Stimulated activated naive B cell treated with anti-CD40 and anti-IgM and Interleukin-4, amounts not matched to agents 10 μg/mL and 1 μg/mL and 100 μg/mL, for 72 hours (primary cell): ENCODE data around the gene HRAS.
A peak's percentile ranks its signal among the peaks of the same experiment; 100 is the strongest.

Experiments
- ATAC-seq, 2 donors: fragments of 150-1000 bp; cut with Tn5 transposase; replicated peaks; 2 replicates each; pipeline ENCODE4 v1.10.0; 2021; ENCODE audit warnings: moderate library complexity in 1 of 2
- DNase-seq: peaks from one replicate; pipeline ENCODE4 v3.0.0; 2021
- H3K27ac Mint-ChIP-seq: one replicate; pipeline ENCODE4 v1.8.0; 2022; ENCODE audit warnings: mild to moderate bottlenecking, mixed read lengths
- H3K27me3 Mint-ChIP-seq, 2 donors: one replicate each; pipeline ENCODE4 v1.8.0; 2022; ENCODE audit warnings: mixed read lengths in 2 of 2
- H3K36me3 Mint-ChIP-seq, 2 donors: one replicate each; pipeline ENCODE4 v1.8.0; 2022; ENCODE audit warnings: mixed read lengths in 2 of 2, mild to moderate bottlenecking in 1 of 2
- H3K4me1 Mint-ChIP-seq, 2 donors: one replicate each; pipeline ENCODE4 v1.8.0; 2022; ENCODE audit warnings: mixed read lengths in 2 of 2, mild to moderate bottlenecking in 1 of 2
- H3K4me3 Mint-ChIP-seq, 2 donors: one replicate each; pipeline ENCODE4 v1.8.0; 2022; ENCODE audit warnings: mild to moderate bottlenecking in 2 of 2, mixed read lengths in 2 of 2, moderate library complexity in 1 of 2
- H3K9me3 Mint-ChIP-seq, 2 donors: one replicate each; pipeline ENCODE4 v1.8.0; 2022; ENCODE audit warnings: mixed read lengths in 2 of 2, mild to moderate bottlenecking in 1 of 2

The HRAS gene

DNA sequence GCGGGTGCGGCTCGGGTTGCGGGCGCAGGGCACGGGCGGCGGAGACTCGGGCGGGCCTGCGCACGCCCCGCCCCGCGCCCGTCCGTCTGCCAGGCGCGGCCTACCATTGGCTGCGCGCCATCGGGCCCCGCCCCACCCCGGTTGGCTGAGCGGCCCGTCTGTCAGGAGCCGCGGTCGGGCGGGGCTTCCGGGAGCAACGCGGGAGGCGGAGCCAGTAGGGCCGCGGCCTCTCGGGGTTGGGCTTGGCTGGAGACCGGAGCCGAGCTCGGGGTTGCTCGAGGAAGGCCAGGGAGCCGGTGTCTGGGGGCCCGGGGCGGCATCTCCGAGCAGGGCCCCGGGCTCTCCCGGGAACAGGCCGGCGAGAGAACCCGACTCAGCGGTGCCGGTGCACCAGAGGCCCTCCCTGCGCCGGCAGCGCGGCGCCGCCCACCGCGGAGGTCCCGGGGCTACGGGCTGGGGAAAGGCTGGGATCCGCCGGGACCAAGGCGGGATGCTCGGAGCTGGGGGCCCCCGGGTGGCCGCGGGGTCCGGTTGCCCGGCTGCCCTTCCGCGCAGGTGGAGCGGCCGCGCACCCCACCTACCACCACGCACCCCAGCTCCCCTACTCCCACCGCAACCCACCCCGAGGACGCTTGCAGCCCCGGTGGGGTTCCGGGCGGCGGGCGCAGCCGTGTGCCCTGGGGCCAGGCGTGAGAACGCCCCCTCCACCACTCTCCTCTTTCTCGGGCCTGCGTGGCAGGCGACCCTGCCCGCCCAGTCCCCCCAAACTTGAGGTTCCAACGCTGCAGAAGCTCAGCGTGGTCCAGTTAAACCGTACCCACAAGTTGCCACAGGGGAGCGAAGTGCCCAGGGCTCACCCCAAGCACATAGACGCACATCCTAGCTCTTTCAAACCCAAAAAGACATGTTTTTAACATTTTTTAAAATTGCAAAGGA, at the start of gene HRAS:
Gene HRAS, minus strand, starts transcription at position 58 of the 936 bp plus-strand sequence.
- H3K9me3 Mint-ChIP-seq: no peaks in the 10 kb centered on the region
- DNase-seq (peak; percentile 94), ATAC-seq (peak; percentile 84 to 86)
- peaks cover 7 to 8% of the 10 kb centered on the region in 2 donors for H3K36me3 Mint-ChIP-seq
- H3K27me3 Mint-ChIP-seq: no peaks in the 10 kb centered on the region
- peaks cover 17 to 40% of the 10 kb centered on the region in 2 donors for H3K4me1 Mint-ChIP-seq
- H3K4me3 Mint-ChIP-seq: peak within 1 kb of the TSS; percentile 96 to 97
- H3K27ac Mint-ChIP-seq: peak within 1 kb of the TSS; percentile 95

DNA sequence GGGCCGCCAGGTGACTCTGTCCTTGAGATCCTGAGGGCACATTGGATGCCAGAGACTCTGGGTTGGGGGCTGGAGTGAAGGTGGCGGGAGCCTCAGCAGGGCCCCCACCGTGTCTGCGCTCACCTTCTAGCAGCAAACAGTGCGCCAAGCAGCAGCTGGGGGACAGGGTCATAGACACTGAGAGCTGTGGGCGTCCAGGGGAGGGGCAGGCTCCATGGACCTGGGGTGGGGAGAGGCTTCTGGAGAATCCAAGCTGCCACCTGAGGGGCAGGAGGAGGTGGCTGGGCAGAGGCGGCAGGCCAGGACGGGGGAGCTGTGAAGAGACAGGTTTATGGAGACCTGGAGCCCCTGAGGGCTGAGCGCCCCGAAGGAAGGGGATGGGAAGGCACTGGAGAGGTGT, 48.9 kb upstream of the HRAS start:
- Mint-ChIP-seq H3K36me3 (peaks cover 33 to 37% of the 10 kb centered on the region in 2 donors), H3K4me3 (no peak overlapping the region), H3K27me3 (no peaks in the 10 kb centered on the region), H3K9me3 (no peaks in the 10 kb centered on the region), H3K27ac (no peak overlapping the region), H3K4me1 (peaks cover 15 to 30% of the 10 kb centered on the region in 2 donors)
- no peak for DNase-seq
- ATAC-seq: no peak

DNA sequence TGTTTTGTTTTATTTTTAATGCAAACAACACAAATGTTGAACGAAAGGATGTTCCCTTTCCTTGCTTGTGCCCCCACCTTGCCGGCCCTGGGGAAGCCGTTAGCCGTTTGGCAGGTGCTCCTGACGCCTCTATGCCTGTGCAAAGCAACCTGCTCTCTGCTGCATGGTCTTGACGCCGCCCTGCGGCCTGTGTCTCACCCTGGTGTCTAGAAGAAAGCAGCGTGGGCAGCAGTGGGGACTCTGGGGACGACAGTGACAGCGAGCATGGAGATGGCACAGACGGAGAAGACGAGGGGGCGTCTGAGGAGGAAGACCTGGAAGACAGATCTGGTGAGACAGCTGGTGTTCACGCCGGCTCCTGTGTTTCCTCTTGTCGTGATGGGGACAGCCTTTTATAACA, 46.4 kb upstream of the HRAS start:
- ATAC-seq (no peak), DNase-seq (no peak)
- H3K27ac Mint-ChIP-seq: no peak overlapping the region
- no peaks in the 10 kb centered on the region for H3K27me3 Mint-ChIP-seq
- H3K4me3 Mint-ChIP-seq: no peak overlapping the region
- peaks cover 27 to 52% of the 10 kb centered on the region in 2 donors for H3K4me1 Mint-ChIP-seq
- no peaks in the 10 kb centered on the region for H3K9me3 Mint-ChIP-seq
- H3K36me3 Mint-ChIP-seq: peaks cover 22 to 23% of the 10 kb centered on the region in 2 donors

DNA sequence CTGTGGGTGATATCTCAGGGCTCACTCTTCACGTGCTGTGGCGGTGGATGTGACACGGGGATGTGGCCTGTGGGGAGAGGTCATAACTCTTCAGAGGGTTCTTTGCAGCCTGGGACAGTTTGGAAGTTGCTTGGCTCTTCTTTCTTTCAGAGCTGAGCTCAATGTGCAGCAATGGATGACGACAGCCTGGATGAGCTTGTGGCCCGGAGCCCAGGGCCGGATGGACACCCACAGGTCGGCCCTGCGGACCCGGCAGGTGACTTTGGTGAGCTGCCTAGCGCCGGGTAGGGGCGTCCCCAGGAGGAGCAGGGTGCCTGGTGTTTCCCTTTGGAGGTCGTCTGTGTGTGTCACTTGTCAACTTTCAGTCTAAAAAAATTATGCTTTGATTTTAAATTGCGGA, 46.0 kb upstream of the HRAS start:
- no peak for DNase-seq
- Mint-ChIP-seq H3K27ac (no peak overlapping the region), H3K36me3 (peaks cover 19 to 20% of the 10 kb centered on the region in 2 donors), H3K27me3 (no peaks in the 10 kb centered on the region), H3K4me3 (no peak overlapping the region), H3K9me3 (no peaks in the 10 kb centered on the region), H3K4me1 (peaks cover 27 to 52% of the 10 kb centered on the region in 2 donors)
- ATAC-seq: no peak

DNA sequence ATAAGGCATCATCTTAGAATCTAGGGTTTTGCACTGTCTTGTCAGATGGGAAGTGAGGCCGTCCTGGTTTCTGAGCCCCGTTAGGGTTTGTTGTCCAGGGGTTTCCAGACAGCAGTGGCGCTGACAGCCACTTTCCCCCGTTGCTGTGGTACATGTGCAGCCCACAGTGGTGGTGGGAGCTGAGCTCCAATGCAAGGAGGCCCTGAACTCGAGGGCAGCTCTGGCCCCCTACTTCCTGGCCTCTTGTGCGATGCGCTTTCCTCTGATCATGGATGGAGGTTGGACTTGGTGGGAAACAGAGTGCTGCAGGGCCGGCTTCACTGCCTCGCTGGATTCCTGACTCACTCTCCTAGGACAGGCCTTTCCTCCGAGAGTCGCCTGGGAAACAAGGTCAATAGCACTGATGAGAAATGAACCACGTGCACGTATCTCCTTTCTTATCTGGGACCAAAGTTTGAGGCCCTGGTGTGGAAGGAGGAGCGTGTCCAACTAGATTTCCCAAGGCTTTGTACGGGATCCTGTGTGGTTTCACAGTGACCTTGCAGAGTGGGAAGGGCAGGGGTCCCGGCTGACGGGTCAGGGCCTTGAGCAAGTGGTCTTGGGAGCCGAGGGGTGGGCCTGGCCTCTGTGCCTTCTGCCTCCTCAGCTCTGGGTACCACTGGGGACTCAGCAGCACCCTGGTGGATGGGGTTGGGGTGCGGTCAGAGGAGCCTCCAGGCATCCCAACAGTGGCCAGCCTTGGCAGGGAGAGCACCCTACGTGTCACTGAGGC, 44.6 kb upstream of the HRAS start:
- Mint-ChIP-seq H3K27ac (no peak overlapping the region), H3K4me3 (peak overlapping the region in 1 of 2 donors; percentile 23), H3K27me3 (peaks cover 2 to 4% of the 10 kb centered on the region in 2 donors), H3K9me3 (no peaks in the 10 kb centered on the region), H3K4me1 (peaks cover 29 to 58% of the 10 kb centered on the region in 2 donors), H3K36me3 (peaks cover 15% of the 10 kb centered on the region in 2 donors)
- DNase-seq (no peak), ATAC-seq (no peak)

DNA sequence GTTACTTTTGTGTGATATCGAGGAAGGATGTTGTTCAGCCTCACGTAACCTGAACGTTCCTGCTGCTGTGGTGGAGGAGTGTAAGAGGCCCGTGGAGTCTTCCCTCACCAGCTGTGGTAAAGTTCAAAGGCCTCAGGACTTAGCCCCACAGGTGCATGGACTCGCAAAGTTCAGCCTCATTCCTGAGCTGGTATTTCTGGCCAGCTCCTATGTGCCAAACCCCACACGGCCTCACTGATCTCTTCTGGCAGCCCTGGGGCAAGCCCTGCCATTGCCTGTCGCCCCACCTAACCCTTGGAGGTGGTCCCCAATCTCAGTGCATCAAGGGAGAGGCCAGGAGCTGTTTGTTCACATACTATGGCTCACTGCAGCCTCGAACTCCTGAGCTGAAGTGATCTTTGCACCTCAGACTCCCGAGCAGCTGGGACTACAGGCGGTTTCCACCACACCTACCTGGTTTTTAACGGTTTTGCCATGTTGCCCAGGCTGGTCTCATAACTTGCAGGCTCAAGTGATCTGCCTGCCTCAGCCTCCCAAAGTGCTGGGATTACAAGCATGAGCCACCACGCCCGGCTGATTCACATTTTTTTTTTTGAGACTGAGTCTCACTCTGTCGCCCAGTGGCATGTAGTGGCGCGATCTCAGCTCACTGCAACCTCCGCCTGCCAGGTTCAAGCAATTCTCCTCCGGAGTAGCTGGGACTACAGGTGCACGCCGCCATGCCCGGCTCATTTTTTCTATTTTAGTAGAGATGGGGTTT, 43.1 kb upstream of the HRAS start:
- Mint-ChIP-seq H3K27me3 (peaks cover 12 to 14% of the 10 kb centered on the region in 2 donors), H3K27ac (peak overlapping the region; percentile 5)

DNA sequence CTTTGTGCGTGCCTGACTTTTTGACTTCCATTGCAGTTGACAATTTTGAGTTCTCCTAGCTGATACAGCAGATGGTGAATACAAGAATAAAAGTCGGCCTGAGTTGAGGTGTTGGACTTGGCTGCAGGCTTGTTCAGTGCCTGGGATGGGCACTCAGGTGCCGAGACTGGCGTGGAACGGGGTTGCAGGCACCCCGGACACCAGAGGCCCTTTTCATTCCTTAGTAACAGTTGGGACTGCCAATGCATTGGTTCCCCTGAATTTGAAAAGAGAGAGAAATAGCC, 42.2 kb upstream of the HRAS start:
- ATAC-seq (no peak), DNase-seq (no peak)
- H3K36me3 Mint-ChIP-seq: peaks cover 9% of the 10 kb centered on the region in 2 donors
- peaks cover 12 to 14% of the 10 kb centered on the region in 2 donors for H3K27me3 Mint-ChIP-seq
- H3K27ac Mint-ChIP-seq: peak overlapping the region; percentile 90
- H3K4me3 Mint-ChIP-seq: peak overlapping the region; percentile 83 to 84
- no peaks in the 10 kb centered on the region for H3K9me3 Mint-ChIP-seq
- peaks cover 32 to 57% of the 10 kb centered on the region in 2 donors for H3K4me1 Mint-ChIP-seq

More for the DNA sequence above, 43.1 kb upstream of the HRAS start:
- ATAC-seq (no peak), DNase-seq (no peak)
- no peaks in the 10 kb centered on the region for H3K9me3 Mint-ChIP-seq
- H3K36me3 Mint-ChIP-seq: peaks cover 9% of the 10 kb centered on the region in 2 donors
- peaks cover 32 to 57% of the 10 kb centered on the region in 2 donors for H3K4me1 Mint-ChIP-seq
- peak overlapping the region; percentile 83 to 84 for H3K4me3 Mint-ChIP-seq

DNA sequence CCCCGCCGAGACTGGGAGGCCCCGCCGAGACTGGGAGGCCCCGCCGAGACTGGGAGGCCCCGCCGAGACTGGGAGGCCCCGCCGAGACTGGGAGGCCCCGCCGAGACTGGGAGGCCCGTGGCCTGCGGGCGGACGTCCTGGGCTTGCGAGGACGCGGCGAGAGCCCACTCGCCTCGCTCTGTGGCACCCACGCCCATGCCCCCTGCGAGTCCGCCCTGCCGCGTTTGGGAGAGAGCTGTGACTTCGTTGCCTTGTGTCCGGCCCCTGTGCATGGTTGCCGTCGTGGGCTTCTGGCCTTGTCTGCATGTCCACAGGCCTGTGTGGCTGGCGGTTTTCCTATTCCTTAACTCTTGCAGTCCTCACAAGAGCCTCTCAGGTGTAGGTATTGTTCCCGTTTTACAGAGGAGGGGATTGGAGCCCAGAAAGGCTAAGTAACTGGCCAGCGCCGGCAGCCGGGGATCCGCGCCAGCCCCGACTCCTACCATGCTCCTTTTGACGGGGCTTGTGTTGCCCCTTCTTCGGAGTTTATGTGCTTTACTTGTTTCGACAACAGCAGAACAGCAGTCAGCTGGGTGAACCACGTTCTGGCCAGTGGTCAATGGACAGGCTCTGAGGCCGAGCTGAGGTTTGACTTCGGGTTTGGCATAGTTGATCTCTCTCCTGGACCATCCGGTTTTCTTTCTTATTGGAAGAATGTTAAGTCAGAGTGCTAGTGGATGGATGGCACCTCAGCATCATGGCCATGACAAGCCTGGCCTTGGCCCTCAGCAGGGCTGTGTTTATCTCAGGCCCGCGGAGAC, 41.6 kb upstream of the HRAS start:
- ATAC-seq: no peak
- H3K27ac Mint-ChIP-seq: peak overlapping the region; percentile 90
- no peak for DNase-seq
- H3K9me3 Mint-ChIP-seq: no peaks in the 10 kb centered on the region
- peak overlapping the region; percentile 83 to 84 for H3K4me3 Mint-ChIP-seq
- peaks cover 32 to 56% of the 10 kb centered on the region in 2 donors for H3K4me1 Mint-ChIP-seq
- peaks cover 12 to 14% of the 10 kb centered on the region in 2 donors for H3K27me3 Mint-ChIP-seq
- peaks cover 9% of the 10 kb centered on the region in 2 donors for H3K36me3 Mint-ChIP-seq

DNA sequence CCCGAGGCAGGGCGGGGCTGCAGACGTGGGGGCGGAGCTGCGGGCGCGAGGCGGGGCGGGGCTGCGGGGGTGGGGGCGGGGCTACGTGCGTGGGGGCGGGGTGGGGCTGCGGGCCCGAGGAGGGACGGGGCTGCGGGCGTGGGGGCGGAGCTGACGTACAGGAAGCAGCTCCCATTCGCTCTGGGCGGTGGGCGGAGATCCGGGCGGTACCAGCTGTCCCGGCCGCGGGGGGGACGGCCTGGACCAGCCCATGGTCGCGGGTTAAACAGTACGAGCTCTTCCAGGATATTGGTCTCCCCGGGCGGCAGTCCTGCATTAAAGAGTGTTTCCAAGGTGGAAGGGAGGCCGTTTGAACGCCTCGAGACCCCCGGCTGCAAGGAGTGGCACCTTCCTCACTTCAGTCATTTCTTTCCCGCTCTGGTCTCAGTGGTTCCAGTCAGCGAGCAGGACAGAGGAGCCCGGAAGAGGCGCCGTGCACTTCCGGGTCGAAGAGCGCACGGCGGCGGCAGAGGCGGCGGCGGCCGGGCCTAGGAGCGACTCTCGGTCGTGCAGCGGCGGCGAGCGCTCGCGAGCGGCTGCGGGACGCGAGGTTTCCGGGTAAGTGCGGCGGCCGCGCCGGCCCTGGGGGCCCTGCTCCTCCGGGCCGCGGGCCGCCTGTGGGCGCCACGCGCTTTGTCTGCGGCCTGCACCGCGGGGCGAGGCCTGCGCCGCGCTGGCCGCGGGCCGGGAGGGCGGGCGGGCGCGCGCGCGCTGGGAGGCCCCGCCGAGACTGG, 40.8 kb upstream of the HRAS start, which contains the start of gene PHRF1:
Gene PHRF1, plus strand, starts transcription at position 475 of the 773 bp plus-strand sequence. CDS start 5,043 bp downstream, outside the sequence.
- Mint-ChIP-seq H3K27me3 (peaks cover 12 to 14% of the 10 kb centered on the region in 2 donors), H3K36me3 (peaks cover 2 to 5% of the 10 kb centered on the region in 2 donors), H3K9me3 (no peaks in the 10 kb centered on the region), H3K4me3 (peak within 1 kb of the TSS; percentile 88 to 97), H3K27ac (peak within 1 kb of the TSS; percentile 99), H3K4me1 (peaks cover 26 to 48% of the 10 kb centered on the region in 2 donors)
- DNase-seq (peak; percentile 89), ATAC-seq (peak; percentile 95 to 96)

DNA sequence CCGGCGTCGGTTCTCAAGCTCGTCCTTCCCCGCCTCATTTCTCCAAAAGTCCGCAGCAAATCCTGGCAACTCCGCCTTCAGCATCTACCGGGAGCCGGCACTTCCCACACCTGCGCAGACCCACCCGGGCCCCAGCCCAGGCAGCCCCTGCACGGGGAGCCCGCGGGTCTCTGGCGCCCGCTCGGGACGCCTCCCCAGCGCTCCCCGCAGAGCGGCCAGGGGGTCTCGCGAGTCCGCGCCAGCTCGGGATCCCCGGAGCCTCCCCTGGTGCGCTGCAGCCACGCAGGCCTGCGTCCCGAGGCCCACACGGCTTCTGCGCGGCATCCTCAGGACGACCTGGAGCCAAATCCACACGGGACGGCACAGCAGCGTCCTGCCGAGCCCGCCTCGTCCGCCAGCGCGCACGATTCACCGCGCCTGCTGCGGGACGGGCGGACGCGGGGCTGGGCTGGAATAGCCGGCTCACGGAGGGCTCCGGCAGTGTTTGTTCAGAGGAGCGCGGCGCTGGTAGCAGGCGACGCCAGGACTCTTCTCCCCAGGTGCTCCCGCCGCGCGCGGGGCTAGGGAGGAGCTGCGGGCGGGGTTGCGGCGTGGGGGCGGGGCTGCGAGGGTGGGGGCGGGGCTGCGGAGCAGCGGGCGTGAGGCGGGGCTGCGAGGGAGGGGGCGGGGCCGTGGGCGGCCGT, 40.1 kb upstream of the HRAS start:
- peak; percentile 40 for DNase-seq
- H3K9me3 Mint-ChIP-seq: no peaks in the 10 kb centered on the region
- H3K27me3 Mint-ChIP-seq: peaks cover 12 to 14% of the 10 kb centered on the region in 2 donors
- peaks cover 24 to 43% of the 10 kb centered on the region in 2 donors for H3K4me1 Mint-ChIP-seq
- peak overlapping the region; percentile 76 for H3K27ac Mint-ChIP-seq
- peak; percentile 36 to 44 for ATAC-seq
- peak overlapping the region; percentile 56 to 72 for H3K4me3 Mint-ChIP-seq
- peaks cover 0 to 3% of the 10 kb centered on the region in 2 donors for H3K36me3 Mint-ChIP-seq

DNA sequence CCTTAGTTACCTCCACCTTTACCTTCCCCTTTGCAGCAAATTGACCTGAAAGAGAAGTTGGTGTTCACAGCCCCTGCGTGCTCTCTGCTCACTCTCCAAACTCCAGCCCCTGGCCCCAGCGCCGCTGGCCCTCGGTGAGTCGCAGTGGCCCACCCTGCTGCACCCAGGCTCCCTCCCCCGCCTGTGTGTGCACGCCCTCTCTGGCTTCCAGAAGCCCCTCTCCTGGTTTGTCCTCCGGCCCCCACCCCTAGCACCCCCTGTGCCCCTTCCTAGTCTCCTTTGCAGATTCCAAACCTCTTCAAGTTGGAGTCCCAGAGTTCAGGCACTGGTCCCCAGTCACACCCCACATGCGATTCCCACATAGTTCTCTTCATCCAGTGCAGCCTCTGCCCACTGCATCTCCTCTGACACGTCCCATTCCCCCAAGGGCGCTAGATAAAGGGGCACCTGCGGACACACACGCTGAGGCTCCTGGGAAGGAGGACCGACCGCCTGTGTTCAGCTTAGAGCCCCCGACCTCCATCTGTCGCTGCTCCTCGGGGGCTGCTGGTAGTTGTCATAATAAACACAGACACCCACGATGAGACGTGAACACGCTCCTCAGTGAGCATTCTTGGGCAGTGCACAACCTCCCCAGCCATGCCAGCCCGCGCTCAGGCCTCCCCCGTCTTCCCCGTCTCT, 39.4 kb upstream of the HRAS start:
- H3K9me3 Mint-ChIP-seq: no peaks in the 10 kb centered on the region
- peak overlapping the region; percentile 56 to 72 for H3K4me3 Mint-ChIP-seq
- DNase-seq (no peak), ATAC-seq (no peak)
- peak overlapping the region; percentile 76 for H3K27ac Mint-ChIP-seq
- peaks cover 21 to 36% of the 10 kb centered on the region in 2 donors for H3K4me1 Mint-ChIP-seq
- peaks cover 0 to 3% of the 10 kb centered on the region in 2 donors for H3K36me3 Mint-ChIP-seq
- peaks cover 12 to 14% of the 10 kb centered on the region in 2 donors for H3K27me3 Mint-ChIP-seq
